Cardiac atrium fibroblast (primary cell): ENCODE measurements around the gene LYPLAL1. TPM values are rescaled to one million over a fixed set of nuclear protein-coding genes. Genes with fewer than 3 reads are reported as not detected.

Source experiments
- total RNA-seq: library from RNA; depleted of rRNA; stranded (reverse); fragments of >200 nt; gene quantifications from 2 replicates; pipeline ENCODE4 v1.2.3, GENCODE V29; 2015

The LYPLAL1 gene
- 7.8 and 8.1 TPM in 2 replicates for total RNA-seq

GRCh38 chr1:219173758-219174459 is at the start of gene LYPLAL1:
Gene LYPLAL1, plus strand, starts transcription at chr1:219173878. Its CDS starts 13 bp downstream, at chr1:219173891.

